GM12864 (cell line): ENCODE data around the gene CORIN.

ENCODE experiments used
- DNase-seq: peaks from one replicate; pipeline ENCODE4 v3.0.0-alpha.2; 2011; ENCODE audit warnings: low read depth
- H3K4me3 ChIP-seq: 2 replicates; pipeline ENCODE4 v1.5.1; 2011; ENCODE audit warnings: mild to moderate bottlenecking, low read depth, low read length, control low read depth
- TF ChIP-seq, protein P1 (sequence below): IDR thresholded peaks from 2 replicates; pipeline ENCODE4 v1.5.1; 2011; ENCODE audit warnings: low read depth, mild to moderate bottlenecking, moderate library complexity, low read length, control low read depth, inconsistent platforms; ENCODE audit errors: missing control alignments

Gene CORIN

DNA sequence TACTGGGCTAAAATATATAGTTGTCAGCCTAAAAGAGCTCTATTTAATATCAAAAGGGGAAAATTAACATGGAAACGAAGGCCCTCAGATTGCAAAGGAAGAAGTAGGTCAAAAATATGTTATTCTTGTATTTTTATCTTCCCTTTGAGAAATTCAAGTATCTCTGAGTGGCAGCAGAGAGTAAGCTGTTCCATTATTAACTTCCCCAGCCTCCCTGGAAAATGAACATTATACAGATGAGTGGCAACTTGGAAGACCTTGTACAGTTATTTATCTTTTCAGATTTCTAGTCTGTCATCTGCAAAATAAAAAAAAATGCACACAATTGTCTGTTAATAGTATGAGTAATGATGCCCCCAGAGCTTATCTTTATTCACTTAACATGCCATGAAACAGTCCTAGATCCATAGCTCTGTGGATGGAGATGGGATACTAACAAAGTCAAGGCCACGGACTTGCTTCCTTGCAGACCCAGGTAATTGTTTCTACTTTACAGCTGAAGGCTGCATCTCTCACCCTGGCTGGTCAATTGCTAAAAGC lies 93.0 kb downstream of the CORIN start:
- no peak for DNase-seq
- TF ChIP-seq, protein P1, sequence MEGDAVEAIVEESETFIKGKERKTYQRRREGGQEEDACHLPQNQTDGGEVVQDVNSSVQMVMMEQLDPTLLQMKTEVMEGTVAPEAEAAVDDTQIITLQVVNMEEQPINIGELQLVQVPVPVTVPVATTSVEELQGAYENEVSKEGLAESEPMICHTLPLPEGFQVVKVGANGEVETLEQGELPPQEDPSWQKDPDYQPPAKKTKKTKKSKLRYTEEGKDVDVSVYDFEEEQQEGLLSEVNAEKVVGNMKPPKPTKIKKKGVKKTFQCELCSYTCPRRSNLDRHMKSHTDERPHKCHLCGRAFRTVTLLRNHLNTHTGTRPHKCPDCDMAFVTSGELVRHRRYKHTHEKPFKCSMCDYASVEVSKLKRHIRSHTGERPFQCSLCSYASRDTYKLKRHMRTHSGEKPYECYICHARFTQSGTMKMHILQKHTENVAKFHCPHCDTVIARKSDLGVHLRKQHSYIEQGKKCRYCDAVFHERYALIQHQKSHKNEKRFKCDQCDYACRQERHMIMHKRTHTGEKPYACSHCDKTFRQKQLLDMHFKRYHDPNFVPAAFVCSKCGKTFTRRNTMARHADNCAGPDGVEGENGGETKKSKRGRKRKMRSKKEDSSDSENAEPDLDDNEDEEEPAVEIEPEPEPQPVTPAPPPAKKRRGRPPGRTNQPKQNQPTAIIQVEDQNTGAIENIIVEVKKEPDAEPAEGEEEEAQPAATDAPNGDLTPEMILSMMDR = no peak
- no peak overlapping the region for H3K4me3 ChIP-seq

DNA sequence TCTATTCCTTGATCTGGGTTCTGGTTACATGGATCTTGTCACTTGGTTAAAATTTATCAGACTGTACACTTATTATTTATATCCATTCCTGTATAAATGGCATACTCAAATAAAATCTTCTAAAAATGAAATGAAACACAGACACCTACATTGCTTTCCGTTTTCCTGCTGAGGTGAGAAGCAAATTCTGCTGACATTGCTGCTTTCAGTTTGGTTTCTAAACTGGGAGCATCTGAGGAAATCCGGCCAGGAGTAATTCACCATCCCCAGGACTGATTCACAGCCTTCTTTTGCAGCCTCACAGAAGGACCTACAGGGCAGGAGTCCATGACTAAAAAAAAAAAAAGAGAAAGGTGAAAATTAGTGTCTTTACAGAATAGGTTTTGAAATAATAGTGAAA lies 93.6 kb downstream of the CORIN start:
- TF ChIP-seq, protein P1 = no peak
- H3K4me3 ChIP-seq = no peak overlapping the region
- no peak for DNase-seq

DNA sequence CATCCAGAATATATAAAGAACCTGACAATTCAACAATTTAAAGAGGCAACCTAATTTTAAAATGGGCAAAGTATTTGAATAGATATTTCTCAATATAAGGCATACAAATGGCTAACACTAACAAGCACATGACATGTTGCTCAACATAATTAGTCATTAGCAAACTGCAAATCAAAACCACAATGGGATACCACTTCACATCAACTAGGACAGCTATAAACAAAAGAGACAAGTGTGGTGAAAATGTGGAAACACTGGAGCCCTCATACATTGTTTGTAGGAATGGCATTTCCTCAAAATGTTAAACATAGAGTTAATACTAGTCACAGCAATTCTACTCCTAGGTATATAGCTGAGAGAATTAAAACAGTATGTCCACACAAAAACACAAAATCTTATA lies 96.7 kb downstream of the CORIN start:
- TF ChIP-seq, protein P1 = no peak
- no peak for DNase-seq
- H3K4me3 ChIP-seq = no peak overlapping the region

DNA sequence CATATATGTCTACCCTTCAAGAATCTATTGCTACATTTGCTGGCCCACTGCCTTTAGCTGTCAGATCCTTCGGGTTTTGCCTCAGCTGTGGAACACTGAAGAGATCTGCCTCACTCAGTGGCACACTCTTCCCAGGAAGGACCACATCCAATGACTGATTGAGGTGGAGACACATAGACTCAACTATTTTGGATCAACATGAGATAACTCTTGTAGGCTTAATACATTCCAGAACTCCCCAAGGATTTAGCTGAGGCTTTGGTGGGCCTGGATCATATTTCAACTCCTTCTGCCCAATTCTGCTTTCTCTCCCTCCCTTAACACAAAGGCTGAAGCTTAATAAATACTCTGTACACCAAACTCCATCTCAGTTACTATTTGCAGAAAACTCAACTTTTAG lies 100.5 kb downstream of the CORIN start:
- DNase-seq = no peak
- H3K4me3 ChIP-seq = no peak overlapping the region
- TF ChIP-seq, protein P1 = no peak

DNA sequence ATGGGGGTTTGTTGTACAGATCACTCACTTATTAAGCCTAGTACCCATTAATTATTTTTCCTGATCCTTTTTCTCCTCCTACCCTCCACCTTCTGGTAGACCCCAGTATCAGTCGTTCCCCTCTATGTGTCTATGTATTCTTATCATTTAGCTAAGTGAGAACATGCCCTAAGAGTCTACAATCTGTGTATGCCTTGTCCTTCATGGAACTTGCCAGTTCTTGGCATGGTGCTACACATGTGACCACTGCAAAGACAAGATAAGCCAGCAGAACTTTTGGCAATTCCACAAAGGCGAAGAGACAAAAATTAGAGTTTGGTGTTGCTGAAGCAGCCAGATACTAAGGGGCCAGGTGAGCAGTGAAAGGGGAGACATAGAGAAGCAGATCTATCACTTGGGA lies 101.3 kb downstream of the CORIN start:
- DNase-seq = no peak
- TF ChIP-seq, protein P1 = no peak
- H3K4me3 ChIP-seq = no peak overlapping the region

DNA sequence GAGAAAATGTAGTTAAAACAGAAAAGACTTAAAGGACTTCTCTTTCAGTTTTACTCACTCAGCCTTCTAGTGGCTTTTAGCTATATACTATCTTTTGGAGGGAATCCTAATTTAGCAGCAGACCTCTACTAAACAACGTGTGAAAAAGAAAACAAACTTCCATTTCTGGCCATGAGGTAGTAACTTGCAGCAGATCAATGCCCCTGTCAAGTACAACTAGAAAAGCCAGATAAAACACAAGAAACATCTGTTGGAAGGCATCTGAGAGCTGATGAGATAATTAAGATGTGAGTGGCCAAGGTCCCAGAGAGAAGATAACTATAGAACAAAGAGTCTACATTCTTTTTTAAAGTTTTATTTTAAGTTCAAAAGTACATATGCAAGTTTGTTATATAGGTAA lies 101.7 kb downstream of the CORIN start:
- no peak for DNase-seq
- TF ChIP-seq, protein P1 = no peak
- no peak overlapping the region for H3K4me3 ChIP-seq
